HG02588 (cell line): ENCODE measurements around the gene PIGX.

ENCODE experiments used
- ATAC-seq: cut with Tn5 transposase; IDR thresholded peaks from one replicate; pipeline ENCODE4 v1.9.1; 2021; ENCODE audit warnings: mild to moderate bottlenecking, moderate library complexity; ENCODE audit not compliant: unreplicated experiment

PIGX gene

DNA sequence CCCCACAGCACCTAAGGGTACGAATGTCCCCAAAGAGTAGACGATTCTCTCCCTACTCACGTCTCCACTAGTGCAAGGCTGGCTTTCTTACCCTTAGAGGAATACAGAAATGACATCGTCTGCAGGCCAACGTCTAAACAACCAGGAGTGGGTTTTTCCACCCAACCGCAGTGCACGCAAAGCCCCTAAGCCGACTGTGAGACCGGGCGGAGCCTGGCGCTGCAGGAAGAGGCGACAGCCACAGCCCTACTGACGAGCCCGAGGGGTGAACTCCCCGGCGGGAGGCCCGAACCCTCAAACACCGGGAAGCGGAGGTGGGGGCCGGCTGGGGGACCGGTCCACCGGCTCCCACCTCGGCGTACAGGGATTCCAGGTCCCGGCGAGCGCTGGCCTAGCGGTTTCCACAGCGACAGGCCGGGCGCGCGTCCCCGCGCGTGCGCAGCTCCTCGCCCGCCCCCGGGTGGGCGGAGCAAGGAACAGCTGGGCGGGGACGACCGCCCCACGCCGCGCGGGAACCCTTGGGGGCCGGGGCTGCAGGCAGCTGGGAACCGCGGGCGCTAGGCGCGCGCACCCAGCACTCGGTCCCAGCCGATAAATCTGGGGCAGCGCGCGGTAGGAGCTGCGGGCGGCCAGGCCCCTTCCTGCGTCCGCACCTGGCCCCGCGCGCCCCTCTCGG lies at the start of gene PIGX, which contains the start of gene CEP19:
Gene PIGX, plus strand, starts transcription at position 540 of the 676 bp plus-strand sequence.
Gene CEP19, minus strand, starts transcription at position 413 of the 676 bp plus-strand sequence. CDS start 3,593 bp downstream, outside the sequence.
- peak; percentile 75 for ATAC-seq

GRCh38 chr3:196662711-196663571 lies 49.2 kb upstream of the PIGX start:
- no peak for ATAC-seq

- ATAC-seq: no peak
Measured at GRCh38 chr3:196666001-196666867, 45.9 kb upstream of the PIGX start.

DNA sequence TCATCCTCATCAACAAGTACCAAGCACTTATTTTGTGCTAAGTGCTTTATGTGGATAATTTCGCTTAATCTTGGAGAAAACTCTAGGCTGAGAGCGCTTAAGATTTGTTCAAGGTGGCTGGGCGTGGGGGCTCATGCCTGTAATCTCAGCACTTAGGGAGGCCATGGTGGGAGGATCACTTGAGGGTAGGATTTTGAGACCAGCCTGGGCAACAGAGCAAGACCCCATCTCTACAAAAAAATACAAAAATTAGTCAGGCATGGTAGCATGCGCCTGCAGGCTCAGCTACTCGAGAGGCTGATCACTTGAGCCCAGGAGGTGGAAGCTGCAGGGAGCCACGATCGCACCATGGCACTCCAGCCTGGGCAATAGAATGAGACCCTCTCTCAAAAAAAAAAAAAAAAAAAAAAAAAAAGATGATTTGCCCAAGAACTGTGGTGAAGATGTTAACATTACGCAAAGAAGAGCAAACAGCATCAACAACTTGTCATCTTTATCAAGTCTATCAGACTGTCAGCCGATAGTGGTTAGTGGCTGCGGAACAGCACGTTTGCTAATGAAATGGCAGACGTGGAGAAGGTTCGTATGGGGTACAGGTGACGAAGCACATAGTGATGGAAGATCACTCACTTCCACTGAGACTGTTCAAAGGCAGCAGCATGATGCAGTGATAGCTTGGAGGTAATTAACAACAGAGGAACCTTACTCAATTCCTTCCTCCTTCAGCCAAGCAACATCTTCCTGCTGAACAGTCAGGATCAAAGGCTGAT lies 44.9 kb upstream of the PIGX start:
- no peak for ATAC-seq

DNA sequence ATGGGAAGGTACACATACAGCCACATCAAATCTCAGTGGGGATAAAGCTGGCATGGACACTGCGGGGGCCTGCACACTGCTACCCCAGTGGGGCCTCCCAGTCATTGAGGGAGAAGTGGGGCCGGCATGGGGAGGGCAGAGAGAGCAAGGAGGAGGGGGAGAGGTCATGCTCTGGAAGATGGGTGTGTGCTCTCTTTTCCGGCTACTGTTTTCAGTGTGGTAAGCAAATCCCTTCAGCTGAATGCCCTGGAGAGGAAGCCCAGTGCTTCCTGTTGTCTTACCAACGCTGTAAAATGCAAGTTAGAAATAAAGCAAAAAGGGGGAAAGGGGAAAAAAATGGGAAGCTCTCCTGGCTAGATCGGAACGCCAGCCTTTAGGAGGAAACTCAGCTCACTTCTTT lies 41.8 kb upstream of the PIGX start:
- ATAC-seq: no peak

- ATAC-seq: no peak
Measured at GRCh38 chr3:196673632-196674031, 38.5 kb upstream of the PIGX start.

- no peak for ATAC-seq
Measured at GRCh38 chr3:196677353-196677752, 34.8 kb upstream of the PIGX start.

DNA sequence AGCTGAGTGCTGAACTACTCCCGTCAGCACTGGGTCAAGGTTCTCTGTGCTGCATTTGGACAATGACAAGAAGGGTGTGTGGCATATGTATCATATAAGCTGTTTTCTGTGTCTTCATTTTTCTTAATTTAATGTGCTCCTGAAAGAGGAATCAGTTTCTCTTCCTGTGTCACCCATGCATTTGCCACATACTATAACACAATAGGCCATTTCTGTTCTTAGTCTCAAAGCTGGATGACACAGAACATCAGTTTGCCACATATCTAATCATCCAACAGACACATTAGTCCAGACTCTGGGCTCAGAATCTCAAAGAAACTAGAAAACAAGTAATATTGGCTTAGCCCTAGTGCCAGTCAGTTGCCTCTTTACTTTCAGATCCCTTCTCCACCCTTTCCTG lies 34.2 kb upstream of the PIGX start:
- no peak for ATAC-seq

GRCh38 chr3:196684548-196685407 lies 27.4 kb upstream of the PIGX start:
- ATAC-seq: peak; percentile 83

DNA sequence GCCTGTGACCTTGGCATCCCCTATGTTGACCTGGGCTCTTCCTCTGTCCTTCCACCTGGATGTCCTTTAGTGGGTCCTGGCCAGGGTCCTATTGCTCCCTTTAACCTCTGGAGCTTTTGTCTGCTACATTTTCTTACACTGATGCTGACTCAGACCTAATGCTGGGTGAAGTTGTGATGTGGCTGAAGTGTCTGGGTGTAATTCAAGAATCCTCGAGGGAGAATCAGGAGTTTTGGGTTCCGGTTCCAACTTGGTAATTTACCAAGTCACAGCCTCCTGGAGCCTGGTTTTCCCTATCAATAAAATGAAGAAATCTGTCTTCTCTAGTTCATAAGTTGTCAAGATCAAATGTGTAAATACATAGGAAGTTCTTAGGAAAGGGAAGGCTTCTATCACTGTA lies 25.7 kb upstream of the PIGX start:
- ATAC-seq: no peak

- ATAC-seq: no peak
Measured at GRCh38 chr3:196688349-196688748, 23.8 kb upstream of the PIGX start.

DNA sequence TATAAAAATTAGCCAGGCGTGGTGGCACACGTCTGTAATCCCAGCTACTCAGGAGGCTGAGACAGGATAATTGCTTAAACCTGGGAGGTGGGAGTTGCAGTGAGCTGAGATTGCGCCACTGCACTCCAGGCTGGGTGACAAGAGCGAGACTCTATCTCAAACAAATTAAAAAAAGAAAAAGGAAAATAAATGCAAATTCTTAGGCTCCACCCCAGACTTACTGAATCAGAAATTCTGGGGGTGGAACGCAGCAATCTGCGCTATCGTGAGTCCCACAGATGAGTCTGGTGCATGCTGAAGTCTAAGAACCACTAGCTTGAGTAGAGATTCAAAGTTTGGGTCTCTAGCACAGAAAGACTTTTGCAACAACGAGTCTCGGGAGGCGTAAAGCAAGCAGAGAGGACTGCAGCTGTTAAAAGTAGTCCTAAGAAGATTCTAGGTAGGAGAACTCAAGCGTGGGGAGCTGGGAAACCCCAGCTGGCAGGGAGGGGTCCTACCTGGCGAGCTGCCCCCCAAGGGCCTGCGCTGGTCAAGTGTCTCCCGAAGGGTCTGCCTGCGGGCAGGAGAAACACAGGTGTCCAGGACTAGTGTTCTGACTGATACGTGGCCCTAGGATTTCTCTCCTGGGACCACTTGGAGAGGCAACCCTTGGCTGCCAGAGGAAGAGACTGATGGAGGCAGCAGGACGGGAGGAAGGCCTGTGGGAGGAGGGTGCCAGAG lies 22.1 kb upstream of the PIGX start:
- no peak for ATAC-seq

GRCh38 chr3:196691386-196691785 lies 20.8 kb upstream of the PIGX start:
- ATAC-seq: no peak

- ATAC-seq: no peak
Measured at GRCh38 chr3:196694202-196694638, 18.0 kb upstream of the PIGX start.

DNA sequence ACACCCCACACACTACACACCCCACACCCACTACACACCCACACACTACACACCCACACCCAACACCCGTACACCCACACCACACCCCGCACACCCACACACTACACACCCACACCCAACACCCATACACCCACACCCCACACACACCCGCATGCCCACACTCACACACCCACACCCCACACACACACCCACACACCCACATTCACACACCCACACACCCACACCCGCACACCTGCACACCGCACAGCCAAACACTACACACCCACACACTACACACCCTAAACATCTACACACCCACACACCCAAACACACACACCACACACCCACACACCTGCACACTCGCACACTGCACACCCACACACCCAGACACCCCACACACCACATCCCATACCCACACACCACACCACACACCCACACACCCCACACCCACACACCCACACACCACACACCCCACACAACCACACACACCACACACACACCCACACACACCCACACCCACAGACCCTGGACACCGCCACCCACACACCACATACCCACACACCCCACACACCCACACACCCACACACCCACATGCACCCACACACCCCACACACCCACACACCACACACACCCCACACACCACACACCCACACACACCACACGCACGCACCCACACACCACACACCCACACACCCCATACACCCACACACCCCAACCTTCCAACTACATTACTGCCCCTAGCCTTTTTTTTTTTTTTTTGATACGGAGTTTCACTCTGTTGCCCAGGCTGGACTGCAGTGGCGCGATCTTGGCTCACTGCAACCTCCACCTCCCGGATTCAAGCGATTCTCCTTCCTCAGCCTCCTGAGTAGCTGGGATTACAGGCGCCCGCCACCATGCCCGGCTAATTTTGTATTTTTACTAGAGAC lies 17.0 kb upstream of the PIGX start:
- no peak for ATAC-seq

DNA sequence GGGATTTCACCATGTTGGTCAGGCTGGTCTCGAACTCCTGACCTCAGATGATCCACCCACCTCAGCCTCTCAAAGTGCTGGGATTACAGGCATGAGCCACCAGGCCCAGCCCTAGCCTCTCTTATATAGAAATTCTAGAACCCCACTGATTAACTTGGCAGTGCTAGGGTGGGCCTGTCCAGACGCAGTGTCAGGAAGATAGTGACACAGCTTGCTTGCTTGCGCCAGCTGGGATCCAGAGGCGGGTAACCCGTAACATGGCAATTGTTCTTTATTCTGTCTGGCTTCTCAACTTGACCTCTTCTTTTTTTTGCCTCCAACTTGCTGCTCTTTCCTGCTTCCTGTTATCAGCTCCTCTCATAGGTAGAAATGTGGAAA lies 16.3 kb upstream of the PIGX start:
- no peak for ATAC-seq

- ATAC-seq: no peak
Measured at GRCh38 chr3:196697270-196697669, 14.9 kb upstream of the PIGX start.

GRCh38 chr3:196699749-196700148 lies 12.4 kb upstream of the PIGX start:
- no peak for ATAC-seq
